Cerebellar nuclear complex (tissue), 1 donor: ENCODE measurements around the gene HRCT1.
"Not testable (repeated sequence)": the region's sequence is repeated elsewhere in the genome, so short reads cannot be mapped to it uniquely, and the experiment has no call there.

Experiments used
- DNase-seq, 2 experiments: peaks; one replicate each; lab custom pipeline; 2025; lab: John Stamatoyannopoulos, UW

HRCT1 gene

GRCh38 chr9:35918780-35919179 is 12.8 kb downstream of the HRCT1 start:
- DNase-seq: no peak

- DNase-seq: no peak
These were observed 13.4 kb downstream of the HRCT1 start for GRCh38 chr9:35919212-35920008.

- no peak for DNase-seq
These were observed 14.1 kb downstream of the HRCT1 start for GRCh38 chr9:35920051-35920620.

- DNase-seq: no peak
These were observed 17.6 kb downstream of the HRCT1 start for GRCh38 chr9:35923598-35923926.

- no peak for DNase-seq
These were observed 18.1 kb downstream of the HRCT1 start for GRCh38 chr9:35923927-35924763.

GRCh38 chr9:35928591-35929452 is 22.8 kb downstream of the HRCT1 start:
- DNase-seq: no peak

GRCh38 chr9:35929453-35929718 is 23.4 kb downstream of the HRCT1 start:
- no peak for DNase-seq

GRCh38 chr9:35930521-35930920 is 24.5 kb downstream of the HRCT1 start:
- no peak for DNase-seq

- no peak for DNase-seq
These were observed 25.0 kb downstream of the HRCT1 start for GRCh38 chr9:35930989-35931388.

- no peak for DNase-seq
These were observed 26.7 kb downstream of the HRCT1 start for GRCh38 chr9:35932735-35933134.

- no peak for DNase-seq
These were observed 27.6 kb downstream of the HRCT1 start for GRCh38 chr9:35933550-35934067.

- not testable (repeated sequence) for DNase-seq
These were observed 28.1 kb downstream of the HRCT1 start for GRCh38 chr9:35934069-35934468.

GRCh38 chr9:35935261-35935660 is 29.3 kb downstream of the HRCT1 start:
- no peak for DNase-seq

- no peak for DNase-seq
These were observed 29.9 kb downstream of the HRCT1 start for GRCh38 chr9:35935755-35936509.

- no peak for DNase-seq
These were observed 31.2 kb downstream of the HRCT1 start for GRCh38 chr9:35937227-35937626.

GRCh38 chr9:35938474-35939356 is 32.7 kb downstream of the HRCT1 start:
- no peak for DNase-seq

GRCh38 chr9:35939679-35940250 is 33.8 kb downstream of the HRCT1 start:
- DNase-seq: no peak

GRCh38 chr9:35940458-35941407 is 34.7 kb downstream of the HRCT1 start:
- DNase-seq: no peak

- DNase-seq: no peak
These were observed 36.3 kb downstream of the HRCT1 start for GRCh38 chr9:35942286-35942685.
